SK-N-SH (cell line): Measurements from ENCODE around the gene ENOX2. TPM values are rescaled to one million over a fixed set of nuclear protein-coding genes. Genes with fewer than 3 reads are reported as not detected.

Source experiments
- CTCF ChIA-PET: fragments of 300-600, 350-600 bp; formaldehyde crosslinking; extraction: SDS; loops from one replicate; lab custom pipeline; 2021; lab: Yijun Ruan, JAX
- POLR2A ChIA-PET: fragments of 350-600 bp; sonication (Branson Sonifier 250); formaldehyde crosslinking; extraction: SDS; loops from one replicate; lab custom pipeline; 2020; ENCODE audit warnings: antibody characterized with exemption, inconsistent platforms; lab: Yijun Ruan, JAX
- DNase-seq: peaks from one replicate; pipeline ENCODE4 v3.0.0; 2012
- H2AFZ ChIP-seq: fragments of 200-600 bp; sonication (generic); 2 replicates; pipeline ENCODE4 v1.8.1; 2016; ENCODE audit warnings: antibody characterized with exemption, mild to moderate bottlenecking, low read depth
- H3F3A ChIP-seq: fragments of 200-600 bp; sonication (generic); replicated peaks from 2 replicates; pipeline ENCODE3; 2016; ENCODE audit warnings: antibody characterized with exemption, mild to moderate bottlenecking; ENCODE audit not compliant: insufficient read depth
- H3K27ac ChIP-seq, 2 experiments: fragments of 200-500 bp in 1 of 2; fragments of 200-600 bp in 1 of 2; sonication (Bioruptor generic) in 1 of 2; sonication (generic), shearing (Covaris generic) in 1 of 2; 2 replicates each; pipeline versions ENCODE4 v1.5.1 to v1.6.1; 2014 to 2016; ENCODE audit warnings: low read depth in 2 of 2, inconsistent platforms in 1 of 2, low read length in 1 of 2, mild to moderate bottlenecking in 1 of 2, mixed read lengths in 1 of 2
- H3K27me3 ChIP-seq: fragments of 200-600 bp; sonication (generic), shearing (Covaris generic); 2 replicates; pipeline ENCODE4 v1.6.1; 2016; ENCODE audit warnings: mixed run types; ENCODE audit not compliant: insufficient read depth
- H3K36me3 ChIP-seq, 2 experiments: fragments of 200-500 bp in 1 of 2; fragments of 200-600 bp in 1 of 2; sonication (Bioruptor generic) in 1 of 2; sonication (generic) in 1 of 2; replicated peaks in 1 of 2; 2 replicates each; pipeline versions ENCODE3 to v1.5.1; 2014 to 2016; ENCODE audit warnings: low read length in 1 of 2, mild to moderate bottlenecking in 1 of 2; ENCODE audit not compliant: insufficient read depth in 2 of 2, control insufficient read depth in 1 of 2
- H3K4me1 ChIP-seq, 2 experiments: fragments of 200-500 bp in 1 of 2; fragments of 200-600 bp in 1 of 2; sonication (Bioruptor generic) in 1 of 2; sonication (generic), shearing (Covaris generic) in 1 of 2; 2 replicates each; pipeline versions ENCODE4 v1.5.1 to v1.6.1; 2014 to 2016; ENCODE audit warnings: low read depth in 1 of 2, low read length in 1 of 2, mixed run types in 1 of 2; ENCODE audit not compliant: insufficient read depth in 2 of 2, control insufficient read depth in 1 of 2
- H3K4me2 ChIP-seq: fragments of 200-600 bp; sonication (generic), shearing (Covaris generic); 2 replicates; pipeline ENCODE4 v1.6.1; 2017; ENCODE audit warnings: mixed run types
- H3K4me3 ChIP-seq, 2 experiments: fragments of 200-500 bp in 1 of 2; fragments of 200-600 bp in 1 of 2; sonication (Bioruptor generic) in 1 of 2; sonication (generic), shearing (Covaris generic) in 1 of 2; 2 replicates each; pipeline versions ENCODE4 v1.5.1 to v1.8.1; 2014 to 2016; ENCODE audit warnings: low read depth in 2 of 2, inconsistent platforms in 1 of 2, low read length in 1 of 2, mild to moderate bottlenecking in 1 of 2, mixed read lengths in 1 of 2, moderate library complexity in 1 of 2
- H3K79me2 ChIP-seq: fragments of 200-600 bp; sonication (generic); 2 replicates; pipeline ENCODE4 v1.8.1; 2017; ENCODE audit warnings: mild to moderate bottlenecking; ENCODE audit not compliant: insufficient read depth
- H3K9ac ChIP-seq: fragments of 200-600 bp; sonication (generic); 2 replicates; pipeline ENCODE4 v1.6.1; 2017; ENCODE audit warnings: mixed run types
- H3K9me2 ChIP-seq: fragments of 200-600 bp; sonication (generic); 2 replicates; pipeline ENCODE4 v1.6.1; 2017; ENCODE audit warnings: mixed run types
- H3K9me3 ChIP-seq: fragments of 200-600 bp; sonication (generic); 2 replicates; pipeline ENCODE4 v1.6.1; 2017; ENCODE audit warnings: mixed run types, mild to moderate bottlenecking, moderate library complexity
- H4K20me1 ChIP-seq: fragments of 200-600 bp; sonication (generic); 2 replicates; pipeline ENCODE4 v1.6.1; 2017; ENCODE audit warnings: mild to moderate bottlenecking, mixed run types; ENCODE audit not compliant: insufficient read depth
- CHD2 ChIP-seq: fragments of 150-350 bp; IDR thresholded peaks from 2 replicates; pipeline ENCODE4 v1.6.1; 2018; ENCODE audit warnings: low read length; ENCODE audit not compliant: partially characterized antibody
- ELF1 ChIP-seq: IDR thresholded peaks from 2 replicates; pipeline ENCODE4 v1.4.0; 2012
- EP300 ChIP-seq, 2 experiments: IDR thresholded peaks; 2 replicates each; pipeline versions ENCODE4 v1.4.0 to v1.6.1; 2012; ENCODE audit warnings: borderline replicate concordance in 1 of 2, low read depth in 1 of 2, low read length in 1 of 2
- EZH2phosphoT487 ChIP-seq: fragments of 200-600 bp; sonication (generic); IDR thresholded peaks from 2 replicates; pipeline ENCODE4 v1.6.1; 2017; ENCODE audit warnings: low read depth, mixed run types, mild to moderate bottlenecking, antibody characterized with exemption, moderate library complexity, borderline replicate concordance
- FOSL2 ChIP-seq: IDR thresholded peaks from 2 replicates; pipeline ENCODE4 v1.4.0; 2012; ENCODE audit warnings: low read depth, mild to moderate bottlenecking, moderate library complexity, borderline replicate concordance
- FOXM1 ChIP-seq: IDR thresholded peaks from 2 replicates; pipeline ENCODE4 v1.4.0; 2012; ENCODE audit warnings: low read depth, mild to moderate bottlenecking
- JUND ChIP-seq: IDR thresholded peaks from 2 replicates; pipeline ENCODE4 v1.4.0; 2012
- MEF2A ChIP-seq: IDR thresholded peaks from 2 replicates; pipeline ENCODE4 v1.4.0; 2012; ENCODE audit warnings: low read depth, borderline replicate concordance
- MXI1 ChIP-seq: IDR thresholded peaks from 2 replicates; pipeline ENCODE4 v1.6.1; 2012; ENCODE audit warnings: mild to moderate bottlenecking, low read depth, low read length, improper control_type of control experiment
- NFIC ChIP-seq: IDR thresholded peaks from 2 replicates; pipeline ENCODE4 v1.4.0; 2012; ENCODE audit warnings: borderline replicate concordance
- NRF1 ChIP-seq: IDR thresholded peaks from 2 replicates; pipeline ENCODE4 v1.6.1; 2012; ENCODE audit warnings: low read depth, mild to moderate bottlenecking, low read length
- RAD21 ChIP-seq: IDR thresholded peaks from 2 replicates; pipeline ENCODE4 v1.6.1; 2012; ENCODE audit warnings: mild to moderate bottlenecking, low read length
- RCOR1 ChIP-seq: fragments of 150-350 bp; IDR thresholded peaks from 2 replicates; pipeline ENCODE4 v1.6.1; 2017; ENCODE audit warnings: antibody characterized with exemption, low read length
- SIN3A ChIP-seq: IDR thresholded peaks from 2 replicates; pipeline ENCODE4 v1.6.1; 2012; ENCODE audit warnings: low read depth, mild to moderate bottlenecking, low read length, moderate library complexity, borderline replicate concordance
- SMC3 ChIP-seq: IDR thresholded peaks from 2 replicates; pipeline ENCODE4 v1.6.1; 2012; ENCODE audit warnings: low read depth, low read length, improper control_type of control experiment
- TCF12 ChIP-seq: IDR thresholded peaks from 2 replicates; pipeline ENCODE4 v1.4.0; 2012
- YY1 ChIP-seq: IDR thresholded peaks from 2 replicates; pipeline ENCODE4 v1.4.0; 2012; ENCODE audit warnings: low read depth, mild to moderate bottlenecking
- WGBS: methylation state at CpG from one replicate; pipeline ENCODE4 v1.1.6; 2017; ENCODE audit warnings: low lambda C conversion rate; 5-methylcytosine and 5-hydroxymethylcytosine counted together
- polyA plus RNA-seq, 3 experiments: library from polyadenylated mRNA; depleted of rRNA; stranded (reverse); fragments of >200 nt; gene quantifications; 2 replicates each; pipeline ENCODE4 v1.2.3, GENCODE V29; 2012
- TF ChIP-seq, protein P1 (sequence below): fragments of 200-600 bp; sonication (generic); IDR thresholded peaks from 2 replicates; pipeline ENCODE4 v1.6.1; 2017; ENCODE audit warnings: antibody characterized with exemption, mild to moderate bottlenecking, moderate library complexity
- TF ChIP-seq, protein P2 (sequence below): IDR thresholded peaks from 2 replicates; pipeline ENCODE4; 2012
- TF ChIP-seq, protein P3 (sequence below): IDR thresholded peaks from 2 replicates; pipeline ENCODE4 v1.4.0; 2012; ENCODE audit warnings: low read depth, borderline replicate concordance

Gene ENOX2
- polyA plus RNA-seq, 1 of the 3 experiments (the other 2 are of a cell fraction), result 8.8 TPM

DNA sequence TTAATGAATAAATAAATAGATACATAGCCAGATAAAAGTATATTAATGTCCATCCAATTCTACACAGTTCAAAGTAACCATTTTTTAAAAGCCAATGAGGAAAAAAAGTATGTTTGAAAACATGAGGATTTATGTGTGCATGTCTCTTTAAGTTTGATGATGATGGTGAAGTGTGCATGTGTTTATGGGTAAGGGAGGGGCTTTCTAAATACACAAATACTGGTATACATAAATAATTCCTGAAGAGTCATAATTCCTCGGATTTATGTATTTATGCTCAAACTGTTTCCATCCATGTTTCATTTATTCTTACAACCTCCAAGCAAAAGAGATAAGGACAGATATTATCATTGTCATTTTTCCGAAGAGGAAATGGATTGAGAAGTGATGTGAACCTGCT is 75.4 kb downstream of the ENOX2 start:
- H3K79me2 ChIP-seq, result no peaks in the 10 kb centered on the region
- H2AFZ ChIP-seq, result no peak overlapping the region
- H3K9me2 ChIP-seq, result no peaks in the 10 kb centered on the region
- H3K36me3 ChIP-seq, result no peaks in the 10 kb centered on the region
- 24% methylated on average over 2 of the region's 2 CpGs for WGBS
- H3K27ac ChIP-seq, result no peak overlapping the region
- no peaks in the 10 kb centered on the region for H3K9me3 ChIP-seq
- H4K20me1 ChIP-seq, result no peaks in the 10 kb centered on the region
- ChIA-PET CTCF (no interaction called here), POLR2A (no interaction called here)
- no peaks in the 10 kb centered on the region for H3K27me3 ChIP-seq
- TF ChIP-seq YY1, result no peak
- no peak for TF ChIP-seq MXI1
- TF ChIP-seq SIN3A, result no peak
- TF ChIP-seq, protein P1, sequence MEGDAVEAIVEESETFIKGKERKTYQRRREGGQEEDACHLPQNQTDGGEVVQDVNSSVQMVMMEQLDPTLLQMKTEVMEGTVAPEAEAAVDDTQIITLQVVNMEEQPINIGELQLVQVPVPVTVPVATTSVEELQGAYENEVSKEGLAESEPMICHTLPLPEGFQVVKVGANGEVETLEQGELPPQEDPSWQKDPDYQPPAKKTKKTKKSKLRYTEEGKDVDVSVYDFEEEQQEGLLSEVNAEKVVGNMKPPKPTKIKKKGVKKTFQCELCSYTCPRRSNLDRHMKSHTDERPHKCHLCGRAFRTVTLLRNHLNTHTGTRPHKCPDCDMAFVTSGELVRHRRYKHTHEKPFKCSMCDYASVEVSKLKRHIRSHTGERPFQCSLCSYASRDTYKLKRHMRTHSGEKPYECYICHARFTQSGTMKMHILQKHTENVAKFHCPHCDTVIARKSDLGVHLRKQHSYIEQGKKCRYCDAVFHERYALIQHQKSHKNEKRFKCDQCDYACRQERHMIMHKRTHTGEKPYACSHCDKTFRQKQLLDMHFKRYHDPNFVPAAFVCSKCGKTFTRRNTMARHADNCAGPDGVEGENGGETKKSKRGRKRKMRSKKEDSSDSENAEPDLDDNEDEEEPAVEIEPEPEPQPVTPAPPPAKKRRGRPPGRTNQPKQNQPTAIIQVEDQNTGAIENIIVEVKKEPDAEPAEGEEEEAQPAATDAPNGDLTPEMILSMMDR, result no peak
- DNase-seq, result no peak
- H3F3A ChIP-seq, result no peaks in the 10 kb centered on the region
- no peak overlapping the region for H3K4me2 ChIP-seq
- no peak overlapping the region for H3K9ac ChIP-seq
- H3K4me3 ChIP-seq, result no peak overlapping the region
- H3K4me1 ChIP-seq, result no peaks in the 10 kb centered on the region; a peak in 1 of 4 replicates

DNA sequence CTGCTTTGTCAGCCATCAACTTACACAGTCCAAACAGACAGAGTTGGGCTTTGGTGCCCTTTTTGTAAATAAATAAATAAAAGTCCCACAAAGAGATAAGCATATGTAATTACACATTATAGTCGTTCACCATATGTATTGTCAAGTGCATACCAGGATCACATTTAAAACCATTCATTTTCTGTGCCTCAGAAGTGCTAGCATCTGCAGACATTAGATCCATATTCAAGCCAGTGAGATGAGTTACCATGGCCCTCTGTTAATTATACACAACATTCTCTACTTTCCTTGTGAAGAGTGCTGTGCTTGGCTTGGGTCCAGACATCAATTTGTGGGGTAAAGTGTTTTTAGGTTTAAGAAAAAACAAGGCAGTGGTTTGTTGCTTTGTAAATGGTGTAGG is 76.8 kb downstream of the ENOX2 start:
- H3K27ac ChIP-seq, result no peak overlapping the region
- no peak overlapping the region for H3K4me2 ChIP-seq
- H3F3A ChIP-seq, result no peaks in the 10 kb centered on the region
- H3K4me1 ChIP-seq, result no peaks in the 10 kb centered on the region; a peak in 1 of 4 replicates
- TF ChIP-seq NFIC, result no peak
- TF ChIP-seq FOSL2, result no peak
- no peak for TF ChIP-seq FOXM1
- TF ChIP-seq, protein P2, sequence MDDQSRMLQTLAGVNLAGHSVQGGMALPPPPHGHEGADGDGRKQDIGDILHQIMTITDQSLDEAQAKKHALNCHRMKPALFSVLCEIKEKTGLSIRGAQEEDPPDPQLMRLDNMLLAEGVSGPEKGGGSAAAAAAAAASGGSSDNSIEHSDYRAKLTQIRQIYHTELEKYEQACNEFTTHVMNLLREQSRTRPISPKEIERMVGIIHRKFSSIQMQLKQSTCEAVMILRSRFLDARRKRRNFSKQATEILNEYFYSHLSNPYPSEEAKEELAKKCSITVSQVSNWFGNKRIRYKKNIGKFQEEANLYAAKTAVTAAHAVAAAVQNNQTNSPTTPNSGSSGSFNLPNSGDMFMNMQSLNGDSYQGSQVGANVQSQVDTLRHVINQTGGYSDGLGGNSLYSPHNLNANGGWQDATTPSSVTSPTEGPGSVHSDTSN, result no peak
- TF ChIP-seq, all 33 proteins: peak for 0
- H3K9me3 ChIP-seq, result no peaks in the 10 kb centered on the region
- POLR2A ChIA-PET, result no interaction called here
- no peak overlapping the region for H2AFZ ChIP-seq
- no peaks in the 10 kb centered on the region for H4K20me1 ChIP-seq
- H3K9ac ChIP-seq, result no peak overlapping the region
- H3K4me3 ChIP-seq, result no peak overlapping the region
- CTCF ChIA-PET, result no interaction called here
- H3K79me2 ChIP-seq, result no peaks in the 10 kb centered on the region
- H3K27me3 ChIP-seq, result no peaks in the 10 kb centered on the region
- H3K9me2 ChIP-seq, result no peaks in the 10 kb centered on the region
- WGBS, result 33% methylated on average over 1 of the region's 1 CpG
- no peak for DNase-seq
- H3K36me3 ChIP-seq, result no peaks in the 10 kb centered on the region

DNA sequence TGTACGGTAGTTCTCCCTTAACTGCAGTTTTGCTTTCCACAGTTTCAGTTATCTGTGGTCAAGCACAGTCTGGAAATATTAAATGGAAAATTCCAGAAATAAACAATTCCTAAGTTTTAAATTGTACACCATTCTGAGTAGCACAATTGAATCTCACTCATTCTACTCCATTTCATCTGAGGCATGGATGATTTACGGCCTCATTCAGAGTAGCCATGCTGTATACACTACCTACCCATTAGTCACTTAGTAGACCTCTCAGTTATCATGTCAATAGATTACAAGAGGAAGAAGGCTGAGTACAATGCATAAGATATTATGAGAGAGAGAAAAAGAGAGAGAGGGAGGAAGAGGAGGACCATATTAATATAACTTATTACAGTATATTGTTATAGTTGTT is 77.5 kb downstream of the ENOX2 start:
- Histone ChIP-seq H3K4me1 (no peaks in the 10 kb centered on the region; a peak in 1 of 4 replicates), H3K36me3 (no peaks in the 10 kb centered on the region), H3K9ac (no peak overlapping the region), H3K9me3 (no peaks in the 10 kb centered on the region), H2AFZ (no peak overlapping the region), H3K27me3 (no peaks in the 10 kb centered on the region), H3K4me2 (no peak overlapping the region), H3K27ac (no peak overlapping the region), H4K20me1 (no peaks in the 10 kb centered on the region), H3K4me3 (no peak overlapping the region), H3K79me2 (no peaks in the 10 kb centered on the region), H3F3A (peaks cover 2% of the 10 kb centered on the region), H3K9me2 (no peaks in the 10 kb centered on the region)
- DNase-seq, result no peak
- ChIA-PET CTCF (no interaction called here), POLR2A (no interaction called here)
- 53% methylated on average over 2 of the region's 2 CpGs for WGBS
- TF ChIP-seq NRF1 (no peak), MEF2A (no peak), EP300 (IDR thresholded peaks at IDR 0.05; ENCODE audit: borderline replicate concordance in 1 of 2, low read depth in 1 of 2, low read length in 1 of 2) (no peak), JUND (no peak), RAD21 (no peak), TCF12 (no peak), NFIC (no peak), CHD2 (no peak), RCOR1 (no peak), EZH2phosphoT487 (no peak), SMC3 (no peak), ELF1 (no peak)
- TF ChIP-seq, protein P3, sequence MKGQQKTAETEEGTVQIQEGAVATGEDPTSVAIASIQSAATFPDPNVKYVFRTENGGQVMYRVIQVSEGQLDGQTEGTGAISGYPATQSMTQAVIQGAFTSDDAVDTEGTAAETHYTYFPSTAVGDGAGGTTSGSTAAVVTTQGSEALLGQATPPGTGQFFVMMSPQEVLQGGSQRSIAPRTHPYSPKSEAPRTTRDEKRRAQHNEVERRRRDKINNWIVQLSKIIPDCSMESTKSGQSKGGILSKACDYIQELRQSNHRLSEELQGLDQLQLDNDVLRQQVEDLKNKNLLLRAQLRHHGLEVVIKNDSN, result no peak
- TF ChIP-seq, protein P1, result no peak
